GM18502 (cell line): ENCODE data around the gene ACACA.

Experiments
- ATAC-seq: cut with Tn5 transposase; IDR thresholded peaks from one replicate; pipeline ENCODE4 v1.9.1; 2021; ENCODE audit warnings: mild to moderate bottlenecking; ENCODE audit not compliant: unreplicated experiment, poor library complexity

The ACACA gene

GRCh38 chr17:37399265-37399803 is 7.3 kb downstream of the ACACA start:
- ATAC-seq: no peak

- ATAC-seq: no peak
These were observed 13.3 kb downstream of the ACACA start for GRCh38 chr17:37393352-37393751.

- peak; percentile 60 for ATAC-seq
These were observed 14.5 kb downstream of the ACACA start for GRCh38 chr17:37392024-37392590.

- ATAC-seq: no peak
These were observed 15.5 kb downstream of the ACACA start for GRCh38 chr17:37391146-37391545.

GRCh38 chr17:37389160-37389559 is 17.5 kb downstream of the ACACA start:
- ATAC-seq: no peak

GRCh38 chr17:37388266-37388665 is 18.4 kb downstream of the ACACA start:
- ATAC-seq: no peak

GRCh38 chr17:37386462-37386861 is 20.2 kb downstream of the ACACA start:
- no peak for ATAC-seq

GRCh38 chr17:37385474-37385990 is 21.1 kb downstream of the ACACA start:
- no peak for ATAC-seq

- ATAC-seq: no peak
These were observed 22.0 kb downstream of the ACACA start for GRCh38 chr17:37384560-37385149.

- no peak for ATAC-seq
These were observed 24.6 kb downstream of the ACACA start for GRCh38 chr17:37382056-37382455.

GRCh38 chr17:37375706-37376105 is 30.9 kb downstream of the ACACA start, which contains the start of gene C17orf78:
Gene C17orf78 (plus strand): TSS chr17:37375985. CDS start chr17:37376093, 108 bp downstream.
- no peak for ATAC-seq

- ATAC-seq: no peak
These were observed 33.0 kb downstream of the ACACA start for GRCh38 chr17:37373530-37374159.

GRCh38 chr17:37368577-37368976 is 38.1 kb downstream of the ACACA start:
- no peak for ATAC-seq

- ATAC-seq: no peak
These were observed 41.0 kb downstream of the ACACA start for GRCh38 chr17:37365589-37365988.

- ATAC-seq: no peak
These were observed 45.1 kb downstream of the ACACA start for GRCh38 chr17:37361543-37361942.

- ATAC-seq: no peak
These were observed 46.0 kb downstream of the ACACA start for GRCh38 chr17:37360632-37361031.

- no peak for ATAC-seq
These were observed 46.9 kb downstream of the ACACA start for GRCh38 chr17:37359682-37360188.

- ATAC-seq: peak; percentile 92
These were observed 47.6 kb downstream of the ACACA start for GRCh38 chr17:37358830-37359681.

GRCh38 chr17:37358098-37358829 is 48.4 kb downstream of the ACACA start:
- peak; percentile 11 for ATAC-seq
